ENCODE measurements around the gene MORN1.

MORN1 gene

GRCh38 chr1:2316451-2316961 lies 74.8 kb downstream of the MORN1 start:
- DNase-seq: peak; percentile 13

GRCh38 chr1:2315674-2316450 lies 75.5 kb downstream of the MORN1 start:
- DNase-seq: no peak

- DNase-seq: no peak
Observed at GRCh38 chr1:2314803-2315673, 76.3 kb downstream of the MORN1 start.

GRCh38 chr1:2314273-2314802 lies 77.0 kb downstream of the MORN1 start:
- peak; percentile 14 for DNase-seq

GRCh38 chr1:2313651-2314261 lies 77.6 kb downstream of the MORN1 start:
- DNase-seq: no peak

- DNase-seq: no peak
Observed at GRCh38 chr1:2312515-2313301, 78.6 kb downstream of the MORN1 start.

GRCh38 chr1:2312160-2312514 lies 79.2 kb downstream of the MORN1 start:
- DNase-seq: no peak

GRCh38 chr1:2311184-2312032 lies 79.9 kb downstream of the MORN1 start:
- DNase-seq: peak; percentile 20

GRCh38 chr1:2310332-2311183 lies 80.8 kb downstream of the MORN1 start:
- DNase-seq: no peak

- no peak for DNase-seq
Observed at GRCh38 chr1:2308844-2309243, 82.5 kb downstream of the MORN1 start.

- DNase-seq: no peak
Observed at GRCh38 chr1:2307972-2308371, 83.4 kb downstream of the MORN1 start.

- no peak for DNase-seq
Observed at GRCh38 chr1:2307064-2307605, 84.2 kb downstream of the MORN1 start.

GRCh38 chr1:2306151-2306978 lies 85.0 kb downstream of the MORN1 start:
- no peak for DNase-seq

- DNase-seq: no peak
Observed at GRCh38 chr1:2304921-2305681, 86.3 kb downstream of the MORN1 start.

GRCh38 chr1:2304282-2304681 lies 87.1 kb downstream of the MORN1 start:
- no peak for DNase-seq

- DNase-seq: no peak
Observed at GRCh38 chr1:2303781-2304180, 87.6 kb downstream of the MORN1 start.

- no peak for DNase-seq
Observed at GRCh38 chr1:2303016-2303775, 88.2 kb downstream of the MORN1 start.

Data from inflammatory macrophage treated with lipopolysaccharide for 4 hours (primary cell).